Raji (cell line): ENCODE measurements around the gene ATP5PB.

Experiments
- POLR2A ChIP-seq: IDR thresholded peaks from 2 replicates; pipeline ENCODE4 v1.6.1; 2011; ENCODE audit warnings: low read depth, low read length, control low read depth; ENCODE audit not compliant: insufficient read depth

Gene ATP5PB

DNA sequence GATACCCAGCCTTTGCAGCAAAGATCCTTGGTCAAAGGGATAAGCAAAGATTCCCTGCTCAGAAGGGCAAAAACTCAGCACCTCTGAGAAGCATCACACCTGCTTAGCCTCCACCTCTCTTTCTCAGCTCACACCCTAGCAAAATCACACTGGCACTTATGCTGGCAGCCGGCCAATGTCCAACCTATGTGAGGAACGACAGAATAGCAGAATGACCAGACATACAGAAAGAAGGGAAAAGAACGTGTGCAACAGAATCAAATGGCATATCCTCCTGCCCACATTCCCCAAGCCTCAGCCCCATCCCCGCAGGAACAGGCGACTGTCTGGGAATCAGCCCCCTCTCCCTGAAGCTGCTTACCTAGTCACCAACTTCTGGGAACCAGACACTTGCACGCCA is 54.8 kb downstream of the ATP5PB start:
- no peak for TF ChIP-seq POLR2A

DNA sequence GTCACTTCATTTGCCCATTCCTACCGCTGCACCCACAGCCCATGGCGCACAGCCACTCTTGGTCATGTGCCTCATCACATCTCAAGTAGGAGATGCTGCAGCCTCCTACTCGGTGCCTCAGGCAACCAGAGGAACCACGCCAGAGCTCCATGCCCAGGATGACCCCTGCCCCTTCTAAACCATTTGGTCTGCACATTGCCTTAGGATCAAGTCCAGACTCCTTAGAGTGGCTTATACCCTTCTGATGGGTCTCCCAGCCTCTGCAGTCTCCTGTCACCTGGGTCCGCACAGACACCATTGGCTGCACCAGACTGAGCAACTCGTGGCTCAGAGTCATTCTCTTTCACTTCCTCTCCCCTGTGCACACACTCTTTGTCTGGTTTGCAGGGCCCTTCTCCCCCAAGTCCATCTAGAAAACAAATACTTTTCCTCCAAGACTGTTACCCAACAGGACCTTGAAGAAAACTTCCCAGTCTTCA is 56.4 kb downstream of the ATP5PB start:
- TF ChIP-seq POLR2A = peak; percentile 55

DNA sequence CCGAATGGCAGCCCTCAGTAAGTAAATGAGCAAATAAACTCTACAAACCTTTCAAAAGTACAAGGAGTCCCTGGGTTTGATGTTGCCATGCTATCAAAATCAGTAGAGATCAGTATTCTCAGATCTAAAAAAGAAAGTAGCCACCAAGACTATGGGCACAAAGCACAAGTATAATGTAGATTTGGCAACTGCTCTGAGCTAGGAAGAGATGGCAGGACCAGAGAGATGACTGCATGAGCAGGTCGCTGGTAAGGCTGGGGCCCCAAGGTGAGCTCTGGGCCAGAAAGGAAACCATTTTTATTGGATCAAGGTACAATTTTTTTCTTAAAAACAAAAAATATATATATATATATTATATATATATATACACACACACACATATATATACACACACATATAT is 57.3 kb downstream of the ATP5PB start:
- no peak for TF ChIP-seq POLR2A

DNA sequence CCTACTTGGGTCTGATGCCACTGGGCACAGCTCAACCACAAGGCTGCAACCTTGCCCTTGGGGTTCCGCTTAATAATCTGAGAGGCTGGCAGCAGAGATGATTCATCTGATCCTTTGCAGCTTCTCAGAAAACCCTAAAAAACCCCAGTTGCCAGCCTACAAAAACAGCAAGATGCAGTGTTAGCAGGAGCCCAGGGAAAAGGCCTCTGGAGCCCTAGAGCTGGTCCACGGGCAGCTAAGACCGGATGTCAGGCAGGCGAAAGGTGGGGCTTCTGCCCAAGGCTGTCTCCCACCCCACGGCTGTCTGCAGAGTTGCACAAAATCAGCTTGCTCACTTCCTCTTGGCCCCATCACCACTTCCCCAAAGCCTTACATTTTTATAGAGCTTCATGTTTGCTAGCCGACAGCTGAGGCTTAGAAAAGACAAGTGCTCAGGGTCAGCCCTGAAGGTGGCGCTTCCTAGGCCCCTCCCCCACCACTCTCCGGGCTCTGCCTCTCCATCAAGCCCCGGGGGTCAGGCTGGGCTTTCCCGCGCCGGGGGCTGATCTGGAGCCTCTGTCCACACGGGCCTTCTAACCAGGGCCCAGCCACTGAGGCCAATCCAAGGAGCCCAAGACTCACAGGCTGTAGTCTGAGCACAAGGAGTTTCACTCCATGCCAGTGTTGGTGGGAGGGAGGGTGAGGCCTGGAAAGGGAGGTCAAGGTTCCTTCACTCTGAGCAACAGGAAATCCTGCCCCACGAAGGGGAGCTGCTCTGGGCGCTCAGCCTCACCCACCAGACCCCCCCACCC is 58.3 kb downstream of the ATP5PB start:
- peak; percentile 57 for TF ChIP-seq POLR2A

DNA sequence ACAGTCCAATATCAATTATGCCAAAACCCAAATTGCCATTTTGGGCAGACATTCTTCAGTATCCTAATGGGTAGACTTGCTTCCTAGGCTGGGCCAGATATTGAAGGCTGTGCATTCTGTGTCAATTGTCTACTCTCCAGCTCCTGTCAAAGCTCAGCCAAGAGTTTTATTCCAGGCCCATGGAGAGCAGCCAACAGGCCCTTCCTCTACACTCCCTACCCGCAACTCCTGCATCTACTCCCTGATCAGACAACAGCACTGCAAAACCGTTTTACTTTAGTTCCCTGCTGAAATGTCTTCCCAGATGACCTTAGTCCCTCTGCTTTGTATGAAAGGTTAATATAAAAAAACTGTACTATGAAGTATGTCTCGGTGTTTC is 60.7 kb downstream of the ATP5PB start:
- no peak for TF ChIP-seq POLR2A

DNA sequence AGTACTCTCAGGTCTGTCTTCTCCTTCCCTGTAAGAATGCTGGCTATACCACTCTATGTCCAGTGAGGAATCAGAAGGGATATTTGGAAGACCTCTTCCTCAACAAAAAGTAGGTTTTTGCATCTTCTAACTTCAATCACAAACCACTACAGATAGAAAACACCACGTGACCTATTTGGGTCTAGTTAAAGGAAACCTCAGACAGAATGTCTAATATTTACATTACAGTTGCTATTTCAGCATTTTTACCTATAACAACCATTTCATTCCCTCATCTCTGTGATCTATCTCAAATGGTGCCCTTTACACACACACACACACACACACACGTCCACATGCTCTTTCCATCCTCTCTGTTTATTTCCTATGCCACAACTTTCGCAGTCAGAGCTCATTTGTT is 62.1 kb downstream of the ATP5PB start:
- no peak for TF ChIP-seq POLR2A
